ENCODE measurements around the gene CDX1.

CDX1 gene

GRCh38 chr5:150208187-150209098 is 41.9 kb downstream of the CDX1 start:
- no peak for DNase-seq (ENCODE audit: low read depth)

GRCh38 chr5:150209099-150209635 is 42.6 kb downstream of the CDX1 start:
- DNase-seq (ENCODE audit: low read depth): no peak

- no peak for DNase-seq (ENCODE audit: low read depth)
These were observed 44.1 kb downstream of the CDX1 start for GRCh38 chr5:150210644-150211043.

GRCh38 chr5:150211156-150212030 is 44.8 kb downstream of the CDX1 start:
- no peak for DNase-seq (ENCODE audit: low read depth)

GRCh38 chr5:150213530-150213929 is 47.0 kb downstream of the CDX1 start:
- DNase-seq (ENCODE audit: low read depth): no peak

- no peak for DNase-seq (ENCODE audit: low read depth)
These were observed 47.7 kb downstream of the CDX1 start for GRCh38 chr5:150214289-150214688.

GRCh38 chr5:150215979-150216944 is 49.7 kb downstream of the CDX1 start:
- no peak for DNase-seq (ENCODE audit: low read depth)

GRCh38 chr5:150217038-150217437 is 50.5 kb downstream of the CDX1 start:
- DNase-seq (ENCODE audit: low read depth): no peak

GRCh38 chr5:150217873-150218692 is 51.5 kb downstream of the CDX1 start:
- DNase-seq (ENCODE audit: low read depth): peak; percentile 68

GRCh38 chr5:150218693-150219035 is 52.1 kb downstream of the CDX1 start:
- DNase-seq (ENCODE audit: low read depth): no peak

GRCh38 chr5:150219142-150219541 is 52.6 kb downstream of the CDX1 start:
- no peak for DNase-seq (ENCODE audit: low read depth)

- no peak for DNase-seq (ENCODE audit: low read depth)
These were observed 53.3 kb downstream of the CDX1 start for GRCh38 chr5:150219861-150220260.

GRCh38 chr5:150221471-150221870 is 54.9 kb downstream of the CDX1 start:
- DNase-seq (ENCODE audit: low read depth): no peak

- no peak for DNase-seq (ENCODE audit: low read depth)
These were observed 56.3 kb downstream of the CDX1 start for GRCh38 chr5:150222906-150223305.

GRCh38 chr5:150223474-150223873 is 56.9 kb downstream of the CDX1 start:
- DNase-seq (ENCODE audit: low read depth): no peak

GRCh38 chr5:150224483-150225027 is 58.0 kb downstream of the CDX1 start:
- no peak for DNase-seq (ENCODE audit: low read depth)

- no peak for DNase-seq (ENCODE audit: low read depth)
These were observed 60.5 kb downstream of the CDX1 start for GRCh38 chr5:150227036-150227435.

GRCh38 chr5:150227606-150228273 is 61.2 kb downstream of the CDX1 start:
- DNase-seq (ENCODE audit: low read depth): no peak

- no peak for DNase-seq (ENCODE audit: low read depth)
These were observed 63.0 kb downstream of the CDX1 start for GRCh38 chr5:150229571-150229970.

GRCh38 chr5:150230842-150231241 is 64.3 kb downstream of the CDX1 start:
- DNase-seq (ENCODE audit: low read depth): no peak
